Measurements from ENCODE around the gene INPP5F.
"Not testable (repeated sequence)": the region's sequence is repeated elsewhere in the genome, so short reads cannot be mapped to it uniquely, and the experiment has no call there.

The INPP5F gene

DNA sequence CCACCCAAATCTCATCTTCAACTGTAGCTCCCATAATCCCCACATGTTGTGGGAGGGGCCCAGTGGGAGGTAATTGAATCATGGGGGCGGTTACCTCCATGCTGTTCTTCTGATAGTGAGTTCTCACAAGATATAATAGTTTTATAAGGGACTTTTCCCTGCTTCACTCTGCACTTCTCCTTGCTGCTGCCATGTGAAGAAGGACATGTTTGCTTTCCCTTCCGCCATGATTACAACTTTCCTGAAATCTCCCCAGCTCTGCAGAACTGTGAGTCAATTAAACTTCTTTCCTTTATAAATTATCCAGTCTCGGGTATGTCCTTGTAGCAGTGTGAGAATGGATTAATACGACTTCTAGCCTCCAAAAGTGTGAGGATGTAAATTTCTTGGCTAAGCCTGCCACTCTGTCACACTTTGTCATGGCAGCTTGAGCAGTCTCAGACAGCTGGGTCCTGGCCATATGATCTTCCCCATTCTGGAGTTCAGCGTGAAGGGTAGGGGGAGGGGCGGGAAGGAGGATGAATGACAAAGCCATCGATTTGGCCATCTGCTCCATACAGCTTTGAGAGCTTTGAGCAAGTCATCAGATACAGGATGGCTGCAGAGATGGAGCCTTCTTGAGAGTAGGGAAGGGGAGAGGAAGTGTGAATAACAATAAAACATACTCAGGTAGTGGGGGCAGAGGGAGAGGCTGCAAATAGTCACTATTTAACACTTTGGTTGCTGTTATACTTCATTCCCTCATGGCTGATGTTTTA is 19.1 kb upstream of the INPP5F start:
- DNase-seq: no peak

- not testable (repeated sequence) for DNase-seq
Observed at GRCh38 chr10:119707331-119707730, 18.5 kb upstream of the INPP5F start.

DNA sequence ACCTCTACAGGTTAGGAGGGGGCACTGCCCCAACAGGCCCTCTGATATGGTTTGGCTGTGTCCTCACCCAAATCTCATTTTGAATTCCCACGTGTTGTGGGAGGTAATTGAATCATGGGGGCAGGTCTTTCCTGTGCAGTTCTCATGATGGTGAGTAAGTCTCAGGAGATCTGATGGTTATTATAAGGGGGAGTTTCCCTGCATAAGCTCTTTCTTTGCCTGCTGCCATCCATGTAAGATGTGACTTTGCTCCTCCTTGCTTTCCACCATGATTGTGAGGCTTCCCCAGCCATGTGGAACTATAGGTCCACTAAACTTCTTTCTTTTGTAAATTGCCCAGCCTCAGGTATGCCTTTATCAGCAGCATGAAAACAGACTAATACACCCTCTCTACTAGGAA is 14.9 kb upstream of the INPP5F start:
- DNase-seq: not testable (repeated sequence)

DNA sequence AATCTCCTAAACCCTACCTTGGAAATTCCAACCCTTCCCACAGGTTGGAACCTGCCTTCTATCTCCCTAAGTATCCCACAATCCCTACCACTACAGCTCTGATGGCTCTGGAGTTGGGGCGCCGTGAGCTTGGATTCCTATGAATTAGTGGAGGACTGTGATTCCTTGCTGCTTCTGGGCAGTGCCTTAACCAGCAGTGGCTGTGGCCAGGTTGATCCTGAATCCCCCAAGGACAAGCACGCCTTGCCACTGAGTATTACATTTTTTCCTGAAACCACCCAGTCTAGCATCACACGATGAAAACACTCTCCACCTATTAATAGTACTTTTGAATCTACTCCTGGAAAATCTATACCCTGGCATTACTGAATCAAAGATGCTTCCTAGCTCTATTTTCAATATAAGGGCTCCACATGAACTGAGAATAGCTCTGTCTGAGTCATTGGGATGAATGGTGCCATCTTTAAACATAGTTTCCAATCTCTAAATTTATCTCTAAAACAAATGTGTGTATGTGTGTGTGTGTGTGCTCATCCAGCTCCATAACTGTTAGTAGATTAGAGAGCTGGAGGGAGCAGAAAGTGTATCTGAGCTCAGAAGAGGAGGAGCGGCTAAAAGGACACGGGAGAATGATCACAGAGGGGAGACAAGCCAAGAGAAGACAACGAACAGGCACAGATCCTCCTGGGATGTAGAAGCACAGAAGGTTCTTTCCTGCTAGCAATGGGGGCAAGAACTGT is 11.9 kb upstream of the INPP5F start:
- no peak for DNase-seq

GRCh38 chr10:119714484-119714816 is 11.4 kb upstream of the INPP5F start:
- DNase-seq: no peak

DNA sequence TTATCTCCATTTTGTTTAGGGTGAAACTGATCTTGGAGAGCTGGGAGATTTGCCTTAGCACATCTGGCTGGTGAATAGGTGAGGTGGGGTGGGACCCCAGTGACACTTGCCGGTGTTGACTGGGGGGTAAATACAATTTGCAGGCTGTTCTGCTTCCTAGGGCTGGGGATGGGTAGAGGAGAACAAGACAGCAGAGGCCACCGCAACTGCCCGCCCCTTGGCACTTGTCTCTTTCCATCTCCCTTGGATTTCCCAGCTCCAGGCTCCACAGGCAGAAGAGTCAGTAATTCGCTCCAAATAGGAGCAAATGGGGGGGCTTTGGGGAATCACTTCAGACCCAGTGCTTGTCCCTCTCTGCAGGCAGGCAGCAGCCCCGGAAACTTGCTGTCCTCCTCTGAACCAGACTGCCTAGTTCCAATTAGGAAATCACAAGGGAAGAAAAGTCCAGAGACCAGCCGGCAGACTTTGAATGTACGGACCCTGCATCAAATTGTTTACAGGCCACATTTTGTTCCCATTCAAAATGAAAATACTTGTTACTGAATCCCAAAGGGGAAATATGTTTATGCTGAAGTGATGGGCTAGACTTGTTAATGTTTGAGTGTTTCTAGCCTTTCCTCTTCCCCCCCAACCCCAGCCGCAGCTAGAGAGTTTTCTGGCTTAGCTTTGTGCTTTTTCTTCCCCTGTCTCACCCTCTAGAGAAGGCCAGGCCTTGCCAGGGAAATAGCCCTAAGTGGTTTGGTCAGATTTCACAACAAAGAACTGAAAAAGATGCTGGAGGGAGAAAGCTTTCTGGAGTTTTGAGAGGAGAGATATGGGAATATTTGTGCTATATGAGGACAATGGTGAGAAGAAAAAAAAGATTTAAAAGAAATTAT is 10.0 kb upstream of the INPP5F start:
- no peak for DNase-seq

GRCh38 chr10:119723161-119723560 is 2.7 kb upstream of the INPP5F start:
- DNase-seq: no peak

DNA sequence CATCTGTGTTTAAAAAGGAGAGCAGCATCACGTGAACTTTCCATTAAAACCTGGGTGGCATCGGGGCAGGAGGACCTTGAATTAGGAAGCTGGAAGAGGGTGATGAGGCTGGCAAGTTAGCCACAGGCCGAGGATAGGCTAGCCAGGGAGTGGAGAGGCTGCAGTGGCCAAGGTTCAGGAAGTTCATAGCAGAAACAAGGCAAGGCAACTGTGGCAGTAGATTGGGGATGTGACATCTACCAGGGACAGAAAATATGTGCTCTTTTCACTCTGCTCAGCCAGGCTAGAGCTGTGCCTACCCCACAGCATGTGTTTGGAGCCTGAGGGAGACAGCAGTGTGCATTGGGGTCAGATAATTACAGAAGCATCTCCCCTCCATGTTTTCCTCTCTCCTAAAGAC is 2.2 kb upstream of the INPP5F start:
- DNase-seq: no peak

GRCh38 chr10:119724593-119725516 is 995 bp upstream of the INPP5F start:
- DNase-seq: no peak

- DNase-seq: no peak
Observed at GRCh38 chr10:119725517-119725827, 378 bp upstream of the INPP5F start.

DNA sequence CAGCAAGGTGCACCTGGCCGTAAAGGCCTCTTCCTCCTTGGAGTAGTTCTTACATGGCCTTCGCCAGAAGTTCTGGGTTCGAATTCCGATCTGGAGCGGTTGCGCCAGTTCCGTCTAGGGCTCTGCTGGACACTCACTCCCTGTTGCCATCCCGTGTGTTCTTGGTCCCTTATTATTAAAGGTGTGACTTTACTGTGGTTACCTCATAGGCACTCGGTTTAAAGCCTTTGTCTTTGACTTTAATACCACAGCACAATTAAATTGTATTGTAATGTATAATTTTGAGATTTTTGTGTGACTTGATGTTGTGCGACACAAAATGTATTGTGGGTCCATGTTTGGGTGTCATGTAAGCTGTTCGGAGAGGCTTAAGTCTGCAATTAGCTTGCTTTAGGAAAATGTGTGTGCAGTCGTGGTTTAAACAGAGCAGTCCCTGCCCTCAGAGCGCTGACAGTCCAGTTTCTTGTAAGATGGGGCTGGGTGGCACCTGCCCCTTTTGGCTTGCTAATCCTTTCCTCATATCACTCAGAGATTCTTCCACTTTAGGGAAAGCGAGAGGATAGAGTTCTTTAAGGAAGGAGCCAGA is 919 bp downstream of the INPP5F start:
- no peak for DNase-seq

- no peak for DNase-seq
Observed at GRCh38 chr10:119728172-119728800, 2.4 kb downstream of the INPP5F start.

- DNase-seq: no peak
Observed at GRCh38 chr10:119734396-119735332, 8.8 kb downstream of the INPP5F start.

- no peak for DNase-seq
Observed at GRCh38 chr10:119735451-119735850, 9.6 kb downstream of the INPP5F start.

DNA sequence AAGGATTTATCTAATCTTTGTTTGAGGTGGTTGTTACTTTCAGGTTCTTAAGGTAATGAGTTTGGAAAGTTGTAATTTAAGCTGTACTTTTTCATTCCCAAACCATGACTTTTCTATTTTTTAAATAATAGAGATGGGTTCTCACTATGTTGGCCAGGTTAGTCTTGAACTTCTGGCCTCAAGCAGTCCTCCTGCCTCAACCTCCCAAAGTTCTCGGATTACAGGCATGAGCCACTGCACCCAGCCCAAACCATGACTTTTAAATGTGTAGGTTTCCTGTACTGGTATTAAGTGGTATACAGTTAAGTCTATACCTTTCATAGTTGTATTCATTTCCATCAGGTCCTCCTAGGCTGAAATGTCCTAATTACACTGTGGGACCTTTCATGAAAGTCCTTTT is 10.4 kb downstream of the INPP5F start:
- no peak for DNase-seq

- DNase-seq: no peak
Observed at GRCh38 chr10:119737039-119737663, 11.3 kb downstream of the INPP5F start.

GRCh38 chr10:119737823-119738222 is 12.0 kb downstream of the INPP5F start:
- no peak for DNase-seq

DNA sequence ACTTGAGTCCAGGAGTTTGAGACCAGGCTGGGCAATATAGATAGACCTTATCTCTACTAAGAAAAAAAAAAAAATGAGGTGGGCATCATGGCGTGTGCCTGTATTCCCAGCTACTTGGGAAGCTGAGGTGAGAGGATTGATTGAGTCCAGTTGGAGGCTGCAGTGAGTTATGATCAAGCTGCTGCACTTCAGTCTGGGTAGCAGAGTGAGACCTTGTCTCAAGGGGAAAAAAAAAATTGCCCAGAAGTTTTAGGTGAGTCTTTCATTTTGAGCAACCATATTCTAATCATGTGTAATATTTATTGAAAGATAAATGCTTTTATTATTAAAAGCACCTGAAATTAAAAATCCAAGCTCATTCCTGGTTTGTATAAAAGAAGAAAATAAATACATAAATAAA is 13.1 kb downstream of the INPP5F start:
- no peak for DNase-seq

DNA sequence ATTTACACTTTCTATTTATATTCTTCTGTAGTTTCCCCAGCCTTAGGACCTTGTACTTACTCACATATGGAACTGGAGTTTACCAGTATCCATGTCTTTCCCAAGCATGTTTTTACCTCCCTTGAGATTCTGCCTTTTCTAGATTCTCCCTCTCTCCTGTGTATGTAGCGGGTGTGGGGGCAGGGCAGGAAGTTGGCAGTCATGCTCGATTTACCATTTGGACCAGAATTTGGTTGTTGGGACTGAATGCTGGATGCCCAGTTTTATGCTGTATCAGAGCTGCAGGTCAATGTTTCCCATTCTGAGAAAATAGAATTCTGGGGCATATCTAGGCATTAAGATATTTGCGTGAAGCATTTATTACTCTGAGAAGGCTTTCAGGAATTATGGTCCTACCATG is 14.2 kb downstream of the INPP5F start:
- no peak for DNase-seq

Data from NCI-H446 treated with DMSO at 0.1 percent for 48 hours (cell line).